Activated CD4-positive, alpha-beta T cell treated with anti-CD3 and anti-CD28 coated beads for 36 hours (primary cell): ENCODE data around the gene MED26. TPM values are rescaled to one million over a fixed set of nuclear protein-coding genes. Genes with fewer than 3 reads are reported as not detected.

ENCODE experiments used
- ATAC-seq: fragments of 200-7000 bp; cut with Tn5 transposase; one replicate; pipeline ENCODE4 v1.10.0; 2021; ENCODE audit warnings: mild to moderate bottlenecking, moderate library complexity
- CTCF ChIA-PET: fragments of 350-600 bp; sonication (Branson Sonifier 250); formaldehyde crosslinking; loops from one replicate; lab custom pipeline; 2021; ENCODE audit warnings: antibody characterized with exemption; lab: Charles Lee
- POLR2A ChIA-PET: fragments of 350-600 bp; sonication (Branson Sonifier 250); formaldehyde crosslinking; loops from one replicate; lab custom pipeline; 2021; ENCODE audit warnings: antibody characterized with exemption, inconsistent platforms; lab: Charles Lee
- DNase-seq: peaks from one replicate; pipeline ENCODE4 v3.0.0-alpha.2; 2020
- H3K27ac Mint-ChIP-seq: one replicate; pipeline ENCODE4 v1.8.0; 2021; ENCODE audit warnings: mixed read lengths
- H3K27me3 Mint-ChIP-seq: one replicate; pipeline ENCODE4 v1.8.0; 2021; ENCODE audit warnings: mixed read lengths
- H3K36me3 Mint-ChIP-seq: one replicate; pipeline ENCODE4 v1.8.0; 2021; ENCODE audit warnings: low read depth, mixed read lengths
- H3K4me1 Mint-ChIP-seq: one replicate; pipeline ENCODE4 v1.8.0; 2021; ENCODE audit warnings: mixed read lengths
- H3K4me3 Mint-ChIP-seq: one replicate; pipeline ENCODE4 v1.8.0; 2021; ENCODE audit warnings: mild to moderate bottlenecking, moderate library complexity, mixed read lengths
- H3K9me3 Mint-ChIP-seq: one replicate; pipeline ENCODE4 v1.8.0; 2021; ENCODE audit warnings: low read depth, mixed read lengths
- intact Hi-C, 2 experiments: fragments of 100-400 bp; cut with DNase I in 1 of 2; cut with micrococcal nuclease in 1 of 2; formaldehyde crosslinking; loops; one replicate each; pipeline versions ENCODE4 v1.14.2 to v1.15.1; 2022 to 2024; cut with DNase I, micrococcal nuclease
- total RNA-seq, 2 experiments: library from RNA; stranded (reverse); gene quantifications; one replicate each; pipeline ENCODE4 v1.2.3, GENCODE V29; 2021

MED26 gene
- total RNA-seq, 2 experiments from 2014 or later = 13.6 to 14.5 TPM

DNA sequence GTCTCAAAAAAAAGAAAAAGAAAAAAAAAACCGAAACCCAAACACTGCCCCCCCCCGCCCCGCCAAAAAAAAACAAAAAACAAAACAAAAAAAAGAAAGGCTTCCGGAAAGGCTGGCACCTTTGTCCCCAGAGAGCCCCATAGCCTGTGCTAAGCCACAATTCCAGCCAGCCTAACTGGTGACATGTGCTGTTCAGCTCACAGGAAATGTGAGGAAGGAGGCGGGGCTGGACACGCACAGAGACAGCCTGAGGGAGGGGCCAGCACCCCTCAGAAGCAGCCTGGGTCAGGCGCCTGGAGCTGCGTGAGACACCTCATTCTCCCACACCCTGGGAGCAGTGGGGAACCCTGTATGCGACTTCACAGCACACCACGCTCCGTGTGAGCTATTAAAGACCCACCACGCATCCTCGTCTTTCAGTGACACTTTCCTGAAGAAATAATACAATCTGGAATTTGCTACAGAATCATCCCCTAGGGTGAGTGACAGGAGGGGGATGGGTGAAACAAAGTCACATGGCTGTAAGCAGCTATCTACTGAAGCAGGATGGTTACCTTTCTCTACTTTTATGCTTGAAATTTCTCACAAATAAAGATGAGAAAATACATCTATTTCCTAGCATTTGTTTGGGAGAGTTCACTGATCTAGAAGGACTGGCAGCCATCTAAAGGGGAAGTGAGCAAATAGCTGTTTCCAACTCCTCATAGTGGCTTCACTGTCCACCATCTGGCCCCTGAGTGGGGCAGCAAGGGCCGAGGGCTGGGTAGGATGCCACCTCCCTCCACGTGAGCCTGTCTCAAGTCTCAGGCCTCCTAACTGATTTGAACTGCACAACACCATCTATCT, 43.5 kb downstream of the MED26 start:
- ChIA-PET CTCF (interaction anchor here (0.6 to 1.9 kb wide), 5 partner anchors 11 to 495 kb away, joined by 3 to 9 read pairs (median 4); no protein-coding TSS in a partner anchor), POLR2A (interaction anchor here (0.5 to 2.6 kb wide), 8 partner anchors 10 to 399 kb away, joined by 3 to 28 read pairs (median 4); partner anchors contain the start of genes CHERP, FAM32A, MED26 and SMIM7)
- intact Hi-C loops = loop anchor here (1.0 to 10.0 kb wide), 9 partner anchors 12 to 507 kb away; partner anchors contain the start of genes HAUS8 (in 2 of the 2), MED26 (in 2 of the 2), MYO9B (in 2 of the 2) and SLC35E1 (in 2 of the 2)
- DNase-seq = peak; percentile 94
- H3K27ac Mint-ChIP-seq = peak overlapping the region; percentile 95
- H3K4me1 Mint-ChIP-seq = peaks cover 76% of the 10 kb centered on the region
- peaks cover 6% of the 10 kb centered on the region for H3K36me3 Mint-ChIP-seq
- no peaks in the 10 kb centered on the region for H3K27me3 Mint-ChIP-seq
- peak; percentile 79 for ATAC-seq
- H3K4me3 Mint-ChIP-seq = peak overlapping the region; percentile 79
- H3K9me3 Mint-ChIP-seq = no peaks in the 10 kb centered on the region

DNA sequence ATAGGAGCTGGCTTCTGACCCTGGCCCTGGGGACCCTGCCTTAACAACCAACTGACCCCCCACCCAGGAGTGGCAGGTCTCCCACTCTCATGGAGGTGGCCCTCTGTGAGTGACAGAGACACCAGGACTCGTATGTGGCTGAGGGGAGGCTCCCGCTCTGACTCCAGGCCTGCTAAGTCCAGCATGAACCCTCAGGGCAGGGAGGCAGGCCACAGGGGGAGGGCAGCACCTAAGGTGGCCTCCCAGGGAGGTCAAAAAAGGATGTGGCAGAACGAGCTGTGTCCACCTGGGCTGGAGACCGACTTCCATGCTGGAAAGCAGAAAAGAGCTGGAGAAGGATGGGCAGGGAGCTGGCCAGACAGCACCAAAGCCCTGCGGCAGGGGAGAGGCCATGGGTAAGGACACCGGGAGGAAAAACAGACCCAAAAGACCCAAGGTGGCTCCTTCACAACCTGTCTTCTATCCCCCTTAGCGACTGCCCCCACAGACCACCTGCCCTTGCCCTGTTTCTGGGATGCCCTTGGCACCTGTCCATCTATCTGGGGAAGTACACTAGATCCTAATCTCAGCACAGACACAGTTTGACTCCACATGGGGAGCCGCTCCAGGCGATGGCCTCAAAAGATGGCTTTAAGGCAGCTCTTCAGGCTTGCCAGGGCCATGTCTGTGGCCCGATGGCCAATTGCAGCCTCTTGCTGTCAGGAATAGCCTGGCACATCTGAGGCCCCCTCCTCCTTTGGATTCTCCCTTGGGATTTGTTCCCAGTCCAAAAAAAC, 45.3 kb downstream of the MED26 start:
- ATAC-seq (no peak), DNase-seq (no peak)
- H3K9me3 Mint-ChIP-seq = no peaks in the 10 kb centered on the region
- peaks cover 62% of the 10 kb centered on the region for H3K4me1 Mint-ChIP-seq
- POLR2A ChIA-PET = no interaction called here
- CTCF ChIA-PET = interaction anchor here (0.6 to 0.7 kb wide), 2 partner anchors 96 to 869 kb away, joined by 4 read pairs; no protein-coding TSS in a partner anchor
- peak overlapping the region; percentile 95 for H3K27ac Mint-ChIP-seq
- intact Hi-C loops = loop anchor here in 1 of 2 experiments (10.0 kb wide), 1 partner anchor 492 kb away; the partner anchor contains the start of genes HAUS8 and MYO9B
- peaks cover 9% of the 10 kb centered on the region for H3K36me3 Mint-ChIP-seq
- no peak overlapping the region for H3K4me3 Mint-ChIP-seq
- no peaks in the 10 kb centered on the region for H3K27me3 Mint-ChIP-seq

DNA sequence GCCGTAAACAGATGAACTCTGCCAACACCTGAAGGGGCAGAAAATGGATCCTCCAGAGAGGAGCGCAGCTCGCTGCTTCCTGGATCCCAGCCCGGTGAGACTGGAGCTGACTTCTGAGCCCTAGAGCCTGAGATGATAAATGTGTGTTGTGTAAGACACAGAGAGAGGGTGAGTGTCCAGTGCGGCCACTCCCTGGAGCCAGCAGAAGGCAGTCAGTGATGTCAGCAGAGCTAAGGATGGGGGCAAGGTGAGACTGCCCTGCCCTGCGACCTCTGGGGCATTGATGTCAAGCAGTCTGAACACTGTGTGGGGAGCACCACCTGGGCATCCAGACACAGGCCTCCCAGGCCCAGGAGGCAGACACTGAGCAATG, 46.0 kb downstream of the MED26 start:
- peaks cover 11% of the 10 kb centered on the region for H3K36me3 Mint-ChIP-seq
- H3K4me1 Mint-ChIP-seq = peaks cover 55% of the 10 kb centered on the region
- H3K4me3 Mint-ChIP-seq = no peak overlapping the region
- CTCF ChIA-PET = interaction anchor here (0.6 to 1.0 kb wide), 3 partner anchors 45 to 870 kb away, joined by 4 read pairs; no protein-coding TSS in a partner anchor
- peak overlapping the region; percentile 61 for H3K27ac Mint-ChIP-seq
- POLR2A ChIA-PET = no interaction called here
- H3K9me3 Mint-ChIP-seq = no peaks in the 10 kb centered on the region
- H3K27me3 Mint-ChIP-seq = no peaks in the 10 kb centered on the region
- no peak for ATAC-seq
- intact Hi-C loops = loop anchor here in 1 of 2 experiments (10.0 kb wide), 1 partner anchor 493 kb away; the partner anchor contains the start of genes HAUS8 and MYO9B
- DNase-seq = no peak

DNA sequence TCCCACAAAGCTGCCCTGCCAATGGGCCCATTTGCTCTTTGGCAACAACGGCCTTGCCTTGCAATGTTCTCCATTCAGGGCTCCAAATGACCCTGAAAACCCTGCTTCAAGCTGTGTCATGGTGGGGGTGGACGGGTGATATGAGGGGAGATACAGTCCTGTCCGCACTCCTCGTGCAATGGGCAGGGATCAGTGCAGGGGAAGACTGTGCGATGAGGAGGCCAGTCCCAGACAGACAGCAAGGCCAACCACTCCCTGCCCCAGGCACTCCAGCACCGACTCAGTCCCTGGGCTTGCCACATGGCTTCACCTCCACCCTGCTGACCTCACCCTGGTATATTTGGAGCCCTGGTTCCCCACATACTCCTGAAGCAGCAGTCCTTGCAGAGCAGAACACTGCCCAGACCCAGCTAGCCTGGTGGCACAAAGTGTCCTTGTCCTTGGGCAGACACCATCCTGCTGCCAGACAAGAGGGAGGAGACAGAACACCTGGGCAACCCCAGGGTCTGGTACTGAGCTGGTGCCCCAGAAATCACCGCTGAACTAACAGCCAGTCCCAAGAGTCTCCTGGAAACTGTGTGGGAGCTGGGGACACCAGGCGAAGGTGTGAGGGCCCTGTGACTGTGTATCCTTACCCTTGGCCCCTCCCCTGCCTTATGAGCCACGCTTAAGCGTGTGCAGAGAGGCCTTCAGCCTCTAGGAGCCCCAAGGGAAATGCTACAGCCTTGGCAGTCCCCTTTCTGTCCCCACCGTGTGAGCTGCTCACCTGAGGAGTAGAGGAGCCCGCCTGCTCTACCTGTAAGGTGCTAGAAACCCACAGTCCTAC, 46.6 kb downstream of the MED26 start:
- CTCF ChIA-PET = interaction anchor here (1.0 to 1.3 kb wide), 2 partner anchors 15 to 46 kb away, joined by 4 to 5 read pairs; no protein-coding TSS in a partner anchor
- peak overlapping the region; percentile 61 for H3K27ac Mint-ChIP-seq
- ATAC-seq (no peak), DNase-seq (no peak)
- no peaks in the 10 kb centered on the region for H3K9me3 Mint-ChIP-seq
- peaks cover 51% of the 10 kb centered on the region for H3K4me1 Mint-ChIP-seq
- peaks cover 12% of the 10 kb centered on the region for H3K36me3 Mint-ChIP-seq
- H3K27me3 Mint-ChIP-seq = no peaks in the 10 kb centered on the region
- H3K4me3 Mint-ChIP-seq = no peak overlapping the region
- POLR2A ChIA-PET = interaction anchor here (0.9 kb wide), 1 partner anchor 44 kb away, joined by 3 read pairs; no protein-coding TSS in a partner anchor
- intact Hi-C loops = loop anchor here in 1 of 2 experiments (10.0 kb wide), 1 partner anchor 493 kb away; the partner anchor contains the start of genes HAUS8 and MYO9B

DNA sequence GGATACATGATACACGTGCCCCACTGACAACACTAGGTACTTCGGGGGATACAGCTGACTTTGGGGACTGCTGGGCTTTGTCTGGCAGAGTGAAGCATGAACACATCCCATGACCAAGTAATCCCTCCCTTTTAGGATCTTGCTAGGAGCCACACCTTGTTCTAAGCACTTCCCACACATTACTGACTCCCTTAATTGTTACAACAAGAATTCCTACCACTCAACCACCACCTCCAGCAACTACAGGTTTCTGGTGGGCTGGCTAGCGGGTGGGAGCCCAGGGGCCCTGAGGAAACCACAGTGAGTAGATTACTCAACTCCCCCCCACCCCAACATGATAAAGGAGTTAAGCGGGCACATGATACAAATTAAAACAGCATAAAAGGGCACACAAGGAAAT, 48.6 kb downstream of the MED26 start:
- Mint-ChIP-seq H3K27ac (peak overlapping the region; percentile 72), H3K36me3 (peaks cover 12% of the 10 kb centered on the region), H3K9me3 (no peaks in the 10 kb centered on the region), H3K4me1 (peaks cover 45% of the 10 kb centered on the region), H3K27me3 (no peaks in the 10 kb centered on the region), H3K4me3 (no peak overlapping the region)
- intact Hi-C loops = no loop called here
- CTCF ChIA-PET = no interaction called here
- ATAC-seq (no peak), DNase-seq (no peak)
- POLR2A ChIA-PET = no interaction called here

DNA sequence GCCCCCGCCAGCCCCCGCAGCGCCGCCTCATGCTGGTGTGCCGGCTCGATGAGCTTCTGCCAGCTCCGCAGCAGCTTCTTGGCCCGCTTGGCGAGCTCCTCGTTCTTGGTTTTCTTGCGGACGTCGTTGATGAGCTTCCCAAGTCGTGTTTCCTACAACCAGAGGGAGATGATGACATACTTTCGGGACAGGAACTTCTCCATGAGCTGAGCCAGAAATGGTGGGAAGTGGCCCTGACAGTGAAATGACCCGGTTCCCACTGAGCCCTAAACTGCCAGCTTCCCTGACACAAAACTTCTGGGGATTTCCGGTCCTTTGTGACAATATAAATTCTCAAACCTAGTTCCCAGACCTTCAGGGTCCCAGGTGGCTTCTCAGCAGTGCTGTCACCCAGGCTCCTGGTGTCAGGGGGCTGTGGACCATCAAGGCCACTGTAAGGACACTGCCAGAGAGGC, 50.4 kb downstream of the MED26 start:
- intact Hi-C loops = no loop called here
- POLR2A ChIA-PET = no interaction called here
- Mint-ChIP-seq H3K4me3 (no peak overlapping the region), H3K27me3 (no peaks in the 10 kb centered on the region), H3K27ac (no peak overlapping the region), H3K36me3 (peaks cover 22% of the 10 kb centered on the region), H3K9me3 (no peaks in the 10 kb centered on the region), H3K4me1 (peaks cover 45% of the 10 kb centered on the region)
- CTCF ChIA-PET = interaction anchor here (0.5 kb wide), 1 partner anchor 45 kb away, joined by 3 read pairs; no protein-coding TSS in a partner anchor
- DNase-seq (no peak), ATAC-seq (no peak)

DNA sequence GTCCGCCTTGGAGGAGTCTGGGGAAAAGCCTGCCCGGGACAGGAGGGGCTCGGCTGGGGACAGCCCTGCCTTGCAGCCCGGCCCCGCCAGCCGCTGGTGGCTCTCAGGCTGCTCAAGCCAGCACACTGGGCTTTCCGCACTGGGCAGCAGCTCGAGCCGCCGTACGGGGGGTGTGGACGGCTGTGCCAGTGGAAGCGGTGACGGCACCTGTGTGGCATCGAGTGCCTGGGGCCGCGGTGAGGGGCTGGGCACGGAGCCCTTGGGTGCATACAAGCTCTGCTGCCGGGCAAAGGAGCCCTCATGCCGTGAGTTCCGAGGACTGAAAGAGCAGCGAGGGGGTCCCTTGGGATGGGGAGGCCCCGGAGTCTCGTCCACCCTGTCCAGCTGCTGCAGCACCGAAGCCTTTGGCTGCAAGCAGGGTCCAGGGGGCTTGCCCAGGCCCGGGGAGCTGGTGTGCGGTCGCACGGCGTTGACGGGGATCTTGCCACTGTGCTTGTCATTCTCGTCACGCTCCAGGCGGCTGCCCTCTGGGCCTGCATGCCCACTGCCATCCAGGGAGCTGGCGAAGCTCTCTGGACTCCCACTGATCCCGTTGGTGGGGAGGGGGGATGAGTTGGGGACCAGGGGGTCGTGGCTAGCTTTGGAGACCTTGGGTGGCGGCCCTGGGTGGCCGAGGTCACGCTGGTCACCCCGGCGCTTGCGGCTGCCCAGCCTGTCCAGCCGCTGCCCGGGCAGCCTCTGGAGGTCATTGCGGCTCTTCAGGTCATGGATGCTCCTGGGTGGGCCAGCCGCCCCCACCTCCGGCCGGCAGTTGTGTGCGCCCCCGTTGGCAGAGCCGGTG, 51.1 kb downstream of the MED26 start:
- DNase-seq = no peak
- H3K36me3 Mint-ChIP-seq = peaks cover 25% of the 10 kb centered on the region
- no peak for ATAC-seq
- no peaks in the 10 kb centered on the region for H3K9me3 Mint-ChIP-seq
- intact Hi-C loops = no loop called here
- no peak overlapping the region for H3K4me3 Mint-ChIP-seq
- CTCF ChIA-PET = interaction anchor here (0.5 kb wide), 1 partner anchor 46 kb away, joined by 3 read pairs; no protein-coding TSS in a partner anchor
- peaks cover 42% of the 10 kb centered on the region for H3K4me1 Mint-ChIP-seq
- H3K27me3 Mint-ChIP-seq = no peaks in the 10 kb centered on the region
- H3K27ac Mint-ChIP-seq = no peak overlapping the region
- POLR2A ChIA-PET = no interaction called here

DNA sequence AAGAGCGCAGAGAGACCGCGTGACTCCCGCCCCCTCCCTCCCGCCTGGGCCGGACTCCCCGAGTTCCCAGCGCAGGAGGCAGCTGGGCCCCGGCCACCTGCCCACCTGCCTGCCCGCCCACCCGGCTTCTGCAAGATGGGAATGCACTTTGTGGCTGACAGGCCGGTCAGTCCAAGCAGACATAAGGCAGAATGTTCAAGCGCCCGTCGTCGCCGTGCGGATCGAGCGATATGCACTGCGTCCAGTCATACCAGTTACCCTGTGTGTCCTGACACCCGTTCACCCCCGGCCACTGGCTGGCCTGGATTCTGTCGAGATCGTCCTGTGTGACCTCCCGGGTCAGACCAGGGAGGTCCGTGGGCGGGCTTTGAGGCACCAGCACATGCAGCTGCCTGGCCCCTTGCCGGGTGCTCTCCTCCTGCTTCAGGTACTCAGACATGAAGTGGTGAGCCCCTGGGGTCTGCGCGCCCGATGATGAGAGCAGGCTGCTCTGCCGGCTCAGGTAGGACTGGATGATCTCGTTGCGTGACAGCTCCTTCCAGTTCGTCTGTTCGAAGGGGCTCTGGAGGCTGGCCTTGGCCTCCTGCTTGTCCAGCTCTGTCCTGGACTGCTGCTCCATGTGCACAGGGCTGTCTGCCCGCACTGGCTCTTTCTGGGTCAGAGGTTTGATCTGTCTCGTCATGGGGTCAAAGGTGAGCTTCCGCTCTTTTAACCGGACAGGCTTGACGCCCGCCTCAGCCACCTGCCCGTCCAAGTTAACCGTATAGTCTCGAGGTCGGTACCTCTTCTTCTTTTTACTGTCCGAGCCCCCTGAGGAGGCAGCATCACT, 51.9 kb downstream of the MED26 start:
- ATAC-seq = no peak
- H3K4me1 Mint-ChIP-seq = peaks cover 43% of the 10 kb centered on the region
- DNase-seq = no peak
- intact Hi-C loops = no loop called here
- ChIA-PET POLR2A (no interaction called here), CTCF (interaction anchor here (0.7 kb wide), 1 partner anchor 39 kb away, joined by 3 read pairs; no protein-coding TSS in a partner anchor)
- no peak overlapping the region for H3K4me3 Mint-ChIP-seq
- no peaks in the 10 kb centered on the region for H3K27me3 Mint-ChIP-seq
- no peaks in the 10 kb centered on the region for H3K9me3 Mint-ChIP-seq
- H3K36me3 Mint-ChIP-seq = peaks cover 29% of the 10 kb centered on the region
- H3K27ac Mint-ChIP-seq = no peak overlapping the region

DNA sequence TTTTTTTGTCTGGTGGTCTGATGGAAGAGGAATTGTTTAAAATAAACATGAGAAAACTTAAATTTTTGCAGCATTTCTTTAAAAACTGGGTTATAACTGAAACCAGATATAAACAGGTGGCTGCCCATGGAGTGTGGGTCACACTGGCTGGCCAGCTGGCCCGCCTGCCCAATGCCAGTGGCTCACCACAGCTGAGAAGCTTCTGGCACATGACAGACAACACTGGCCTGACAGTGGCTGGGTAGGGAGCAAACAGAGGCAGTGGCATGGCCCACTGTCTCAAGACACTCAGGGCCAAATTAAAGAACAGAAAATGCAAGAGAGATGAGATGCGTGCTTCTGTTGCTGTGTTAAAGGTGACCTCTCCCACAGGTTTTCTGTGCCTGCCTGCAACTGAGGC, 52.7 kb downstream of the MED26 start:
- H3K4me1 Mint-ChIP-seq = peaks cover 48% of the 10 kb centered on the region
- CTCF ChIA-PET = no interaction called here
- ATAC-seq = no peak
- no peaks in the 10 kb centered on the region for H3K9me3 Mint-ChIP-seq
- H3K27me3 Mint-ChIP-seq = no peaks in the 10 kb centered on the region
- H3K27ac Mint-ChIP-seq = peak overlapping the region; percentile 9
- intact Hi-C loops = no loop called here
- no peak overlapping the region for H3K4me3 Mint-ChIP-seq
- no peak for DNase-seq
- peaks cover 35% of the 10 kb centered on the region for H3K36me3 Mint-ChIP-seq
- POLR2A ChIA-PET = no interaction called here
